Hematopoietic multipotent progenitor cell treated with erythropoietin and hydrocortisone succinate and interleukin-3 and kit ligand, for 8 days (in vitro differentiated cells): Measurements from ENCODE around the gene ANKMY2.
A peak's percentile ranks its signal among the peaks of the same experiment; 100 is the strongest.
"Not testable (repeated sequence)": the region's sequence is repeated elsewhere in the genome, so short reads cannot be mapped to it uniquely, and the experiment has no call there.

Experiments
- DNase-seq: peaks from one replicate; pipeline ENCODE4 v3.0.0-alpha.2; 2015

The ANKMY2 gene

GRCh38 chr7:16616542-16616941 is 29.0 kb downstream of the ANKMY2 start:
- DNase-seq = no peak

- DNase-seq = no peak
Measured at GRCh38 chr7:16616122-16616521, 29.4 kb downstream of the ANKMY2 start.

GRCh38 chr7:16615228-16615627 is 30.3 kb downstream of the ANKMY2 start:
- DNase-seq = no peak

GRCh38 chr7:16611711-16612110 is 33.8 kb downstream of the ANKMY2 start:
- no peak for DNase-seq

- DNase-seq = peak; percentile 28
Measured at GRCh38 chr7:16609842-16610450, 35.6 kb downstream of the ANKMY2 start.

GRCh38 chr7:16606704-16607103 is 38.9 kb downstream of the ANKMY2 start:
- DNase-seq = no peak

- no peak for DNase-seq
Measured at GRCh38 chr7:16604054-16604453, 41.5 kb downstream of the ANKMY2 start.

GRCh38 chr7:16603633-16604032 is 41.9 kb downstream of the ANKMY2 start:
- no peak for DNase-seq

- DNase-seq = no peak
Measured at GRCh38 chr7:16599860-16600259, 45.7 kb downstream of the ANKMY2 start.

GRCh38 chr7:16598015-16598414 is 47.5 kb downstream of the ANKMY2 start:
- DNase-seq = no peak

- DNase-seq = not testable (repeated sequence)
Measured at GRCh38 chr7:16595596-16595995, 50.0 kb downstream of the ANKMY2 start.

- no peak for DNase-seq
Measured at GRCh38 chr7:16594676-16595075, 50.9 kb downstream of the ANKMY2 start.

- DNase-seq = no peak
Measured at GRCh38 chr7:16594061-16594460, 51.5 kb downstream of the ANKMY2 start.

- no peak for DNase-seq
Measured at GRCh38 chr7:16592395-16592794, 53.2 kb downstream of the ANKMY2 start.

GRCh38 chr7:16590424-16590823 is 55.1 kb downstream of the ANKMY2 start:
- DNase-seq = peak; percentile 48

GRCh38 chr7:16589881-16590280 is 55.7 kb downstream of the ANKMY2 start:
- DNase-seq = no peak

GRCh38 chr7:16587790-16588189 is 57.8 kb downstream of the ANKMY2 start:
- DNase-seq = no peak

GRCh38 chr7:16587129-16587528 is 58.4 kb downstream of the ANKMY2 start:
- DNase-seq = no peak

GRCh38 chr7:16586081-16586874 is 59.3 kb downstream of the ANKMY2 start:
- no peak for DNase-seq

- DNase-seq = no peak
Measured at GRCh38 chr7:16585540-16585939, 60.0 kb downstream of the ANKMY2 start.

GRCh38 chr7:16583834-16584233 is 61.7 kb downstream of the ANKMY2 start:
- DNase-seq = no peak

- DNase-seq = peak; percentile 53
Measured at GRCh38 chr7:16581286-16581685, 64.3 kb downstream of the ANKMY2 start.

GRCh38 chr7:16579216-16579615 is 66.3 kb downstream of the ANKMY2 start:
- no peak for DNase-seq

GRCh38 chr7:16571941-16572340 is 73.6 kb downstream of the ANKMY2 start:
- DNase-seq = no peak
